T-helper 17 cell (primary cell): Measurements from ENCODE around the gene SGK1. TPM values are rescaled to one million over a fixed set of nuclear protein-coding genes. Genes with fewer than 3 reads are reported as not detected.
A peak's percentile ranks its signal among the peaks of the same experiment; 100 is the strongest.
"Not testable (repeated sequence)": the region's sequence is repeated elsewhere in the genome, so short reads cannot be mapped to it uniquely, and the experiment has no call there.

Experiments
- ATAC-seq: fragments of 150-1000 bp; cut with Tn5 transposase; 2 replicates; pipeline ENCODE4 v1.10.0; 2021; ENCODE audit warnings: mild to moderate bottlenecking, moderate library complexity
- DNase-seq, 3 donors: peaks; one replicate each; pipeline versions ENCODE4 v3.0.0 to v3.0.0-alpha.2; 2020 to 2021
- H3K9me3 ChIP-seq: one replicate; pipeline ENCODE4 v1.7.0; 2013; ENCODE audit warnings: low read length, mild to moderate bottlenecking; ENCODE audit not compliant: control insufficient read depth, poor library complexity, severe bottlenecking
- H3K27ac Mint-ChIP-seq: one replicate; pipeline ENCODE4 v1.8.0; 2022; ENCODE audit warnings: mild to moderate bottlenecking, moderate library complexity, mixed read lengths
- H3K27me3 Mint-ChIP-seq: one replicate; pipeline ENCODE4 v1.8.0; 2022; ENCODE audit warnings: mixed read lengths
- H3K36me3 Mint-ChIP-seq: one replicate; pipeline ENCODE4 v1.8.0; 2022; ENCODE audit warnings: low read depth, mixed read lengths
- H3K4me1 Mint-ChIP-seq: one replicate; pipeline ENCODE4 v1.8.0; 2022; ENCODE audit warnings: mild to moderate bottlenecking, mixed read lengths
- H3K4me3 Mint-ChIP-seq: one replicate; pipeline ENCODE4 v1.8.0; 2022; ENCODE audit warnings: mild to moderate bottlenecking, moderate library complexity, mixed read lengths
- total RNA-seq, 4 donors: library from RNA in 2 of 4; stranded (reverse) in 2 of 4; gene quantifications; one replicate each; pipeline ENCODE4 v1.2.3 and lab custom pipeline; 2022 to 2026

SGK1 gene
- total RNA-seq, 2 donors from 2014 or later, result 103 to 132 TPM

DNA sequence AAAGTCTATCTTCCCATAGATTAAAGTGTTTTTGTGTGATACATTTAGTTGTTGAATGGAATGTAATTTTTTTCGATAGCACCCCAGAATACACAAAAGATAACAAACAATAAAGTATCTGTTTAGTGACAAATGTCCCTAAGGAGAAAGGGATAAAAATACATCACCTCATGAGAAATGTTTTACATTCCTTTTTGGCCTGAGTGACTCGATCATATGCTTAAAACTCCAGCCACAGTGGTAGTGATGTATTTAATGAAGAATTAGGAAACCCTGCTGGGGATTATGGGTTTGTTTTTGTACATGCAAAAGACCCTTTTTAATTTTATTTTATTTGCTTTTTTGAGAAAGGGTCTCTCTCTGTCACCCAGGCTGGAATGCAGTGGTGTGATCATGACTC is 4.3 kb upstream of the SGK1 start:
- H3K27ac Mint-ChIP-seq, result no peak overlapping the region
- ATAC-seq (no peak), DNase-seq (no peak)
- H3K36me3 Mint-ChIP-seq, result no peaks in the 10 kb centered on the region
- no peaks in the 10 kb centered on the region for H3K9me3 ChIP-seq
- H3K4me1 Mint-ChIP-seq, result peaks cover 10% of the 10 kb centered on the region
- peaks cover 18% of the 10 kb centered on the region for H3K27me3 Mint-ChIP-seq
- no peak overlapping the region for H3K4me3 Mint-ChIP-seq

DNA sequence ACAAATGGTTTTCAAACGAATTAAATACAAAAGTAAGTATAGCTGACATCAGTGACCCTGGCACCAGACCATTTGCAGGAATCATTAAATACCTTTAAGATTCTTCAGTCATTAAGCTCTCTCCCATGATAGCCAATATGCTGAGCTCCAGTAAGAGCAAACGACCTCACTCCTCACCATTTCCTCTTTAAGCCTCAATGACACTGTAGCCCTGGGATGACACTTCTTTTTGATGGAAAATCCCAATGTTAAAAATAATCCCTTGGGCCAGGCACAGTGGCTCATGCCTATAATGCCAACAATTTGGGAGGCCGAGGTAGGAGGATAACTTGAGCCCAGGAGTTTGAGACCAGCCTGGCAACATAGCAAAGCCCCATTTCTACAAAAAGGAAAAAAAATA is 3.3 kb upstream of the SGK1 start:
- Mint-ChIP-seq H3K36me3 (no peaks in the 10 kb centered on the region), H3K4me1 (peaks cover 10% of the 10 kb centered on the region), H3K27ac (no peak overlapping the region), H3K27me3 (peaks cover 24% of the 10 kb centered on the region), H3K4me3 (no peak overlapping the region)
- H3K9me3 ChIP-seq, result no peaks in the 10 kb centered on the region
- DNase-seq (no peak), ATAC-seq (no peak)

DNA sequence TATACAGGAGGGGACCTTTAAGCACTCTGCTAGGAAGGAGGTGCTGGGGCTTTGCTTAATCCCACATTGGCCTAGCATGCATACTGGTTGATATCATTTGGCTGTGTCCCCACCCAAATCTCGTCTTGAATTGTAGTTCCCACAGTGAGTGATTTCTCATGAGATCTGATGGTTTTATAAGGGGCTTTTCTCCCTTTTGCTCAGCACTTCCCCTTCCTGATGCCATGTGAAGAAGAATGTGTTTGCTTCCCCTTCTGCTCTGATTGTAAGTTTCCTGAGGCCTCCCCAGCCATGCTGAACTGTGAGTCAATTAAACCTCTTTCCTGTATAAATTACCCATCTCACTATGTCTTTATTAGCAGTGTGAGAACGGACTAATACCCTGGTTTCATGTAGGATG is 1.8 kb upstream of the SGK1 start:
- H3K36me3 Mint-ChIP-seq, H3K4me3 Mint-ChIP-seq, H3K9me3 ChIP-seq, DNase-seq, H3K27ac Mint-ChIP-seq, ATAC-seq: not testable (repeated sequence)
- Mint-ChIP-seq H3K27me3 (peaks cover 29% of the 10 kb centered on the region), H3K4me1 (peaks cover 14% of the 10 kb centered on the region)

DNA sequence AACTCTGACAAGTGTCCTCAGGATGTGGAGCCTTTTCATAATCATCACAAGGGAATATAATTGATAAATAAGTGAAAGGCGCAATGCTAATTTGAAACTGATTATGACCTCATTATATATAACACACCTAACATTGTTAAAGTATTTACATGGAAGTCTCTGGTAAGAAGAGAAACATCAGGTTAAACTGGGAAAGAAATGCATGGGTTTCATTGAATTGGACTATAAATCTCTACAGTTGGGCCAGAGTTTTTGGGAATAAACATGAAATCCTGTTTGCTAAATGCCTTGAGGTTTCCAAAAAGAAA is 1.0 kb upstream of the SGK1 start:
- ATAC-seq (no peak), DNase-seq (no peak)
- Mint-ChIP-seq H3K36me3 (no peaks in the 10 kb centered on the region), H3K27ac (no peak overlapping the region), H3K4me1 (peaks cover 14% of the 10 kb centered on the region), H3K27me3 (peaks cover 29% of the 10 kb centered on the region), H3K4me3 (no peak overlapping the region)
- no peaks in the 10 kb centered on the region for H3K9me3 ChIP-seq

DNA sequence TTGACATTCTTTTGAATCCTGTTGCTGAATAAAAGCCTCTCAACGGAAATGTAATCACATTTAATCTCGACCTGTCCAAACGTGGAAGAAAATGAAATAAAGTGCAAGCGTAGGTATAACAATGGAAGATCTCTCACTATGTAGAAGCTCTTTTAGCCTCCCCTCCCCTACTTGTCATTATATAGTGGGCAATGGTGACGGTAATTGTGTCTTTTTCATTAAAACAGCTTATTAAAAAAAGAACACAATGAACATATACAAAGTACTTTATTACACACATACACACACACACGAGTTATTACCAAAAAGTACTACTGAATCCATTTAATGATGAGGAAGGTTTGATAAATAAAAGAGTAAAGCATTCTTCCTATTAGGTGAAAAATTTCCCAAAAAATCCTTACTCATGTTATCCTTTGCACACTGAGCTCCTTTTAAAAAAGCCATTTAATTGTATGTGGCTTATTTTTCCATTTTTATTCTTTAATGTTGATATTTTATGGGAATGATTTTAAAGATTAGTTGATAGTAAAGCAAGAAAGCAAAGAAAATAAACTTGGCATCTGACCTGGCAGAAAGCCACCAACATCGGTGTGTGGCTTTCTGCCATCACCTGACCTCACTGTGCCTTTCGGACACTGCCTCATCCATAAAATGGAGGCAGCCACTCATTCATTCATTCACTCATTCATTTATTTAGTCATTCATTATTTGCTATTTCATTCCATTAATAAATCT is 493 bp upstream of the SGK1 start:
- no peak for ATAC-seq
- DNase-seq, result no peak
- no peaks in the 10 kb centered on the region for H3K9me3 ChIP-seq
- peak overlapping the region; percentile 41 for H3K27ac Mint-ChIP-seq
- H3K27me3 Mint-ChIP-seq, result peaks cover 29% of the 10 kb centered on the region
- H3K4me1 Mint-ChIP-seq, result peaks cover 14% of the 10 kb centered on the region
- H3K36me3 Mint-ChIP-seq, result no peaks in the 10 kb centered on the region
- H3K4me3 Mint-ChIP-seq, result peak overlapping the region; percentile 95

DNA sequence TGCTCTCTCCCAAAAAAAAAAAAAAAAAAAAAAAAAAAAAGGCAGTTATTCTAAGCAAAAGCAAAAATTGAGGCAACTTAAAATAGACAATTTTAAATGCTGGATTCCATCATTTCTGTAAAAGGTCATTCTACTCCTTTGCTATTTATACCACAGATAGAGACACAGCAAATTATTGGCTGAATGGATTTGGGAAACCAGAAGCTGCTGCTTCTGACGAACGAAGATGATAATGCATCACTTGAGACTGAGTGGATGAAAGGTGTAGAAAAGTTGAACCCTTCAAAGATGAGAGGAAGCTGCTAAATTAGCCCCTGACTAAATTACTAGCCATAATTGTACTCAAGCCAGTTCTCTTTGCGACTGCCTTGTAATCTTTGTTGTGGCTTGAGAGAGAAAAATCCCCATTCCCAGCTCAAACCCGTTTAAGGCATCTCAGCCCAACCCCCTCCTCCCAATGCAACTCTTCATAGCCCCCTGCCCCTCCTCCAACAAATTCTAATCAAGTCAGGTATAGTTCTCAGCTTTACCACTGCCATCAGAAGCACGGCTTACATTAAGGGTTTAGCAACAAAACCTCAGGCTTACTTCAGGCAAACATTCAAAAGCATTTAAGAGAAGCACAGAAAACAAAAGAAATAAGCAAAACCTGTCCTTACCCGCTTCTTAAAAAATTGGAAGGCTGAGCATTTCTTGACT is 1.0 kb downstream of the SGK1 start:
- peak overlapping the region; percentile 95 for H3K4me3 Mint-ChIP-seq
- H3K36me3 Mint-ChIP-seq, result no peaks in the 10 kb centered on the region
- H3K4me1 Mint-ChIP-seq, result peaks cover 14% of the 10 kb centered on the region
- no peak for ATAC-seq
- H3K27ac Mint-ChIP-seq, result no peak overlapping the region
- peaks cover 29% of the 10 kb centered on the region for H3K27me3 Mint-ChIP-seq
- DNase-seq, result no peak
- no peaks in the 10 kb centered on the region for H3K9me3 ChIP-seq

DNA sequence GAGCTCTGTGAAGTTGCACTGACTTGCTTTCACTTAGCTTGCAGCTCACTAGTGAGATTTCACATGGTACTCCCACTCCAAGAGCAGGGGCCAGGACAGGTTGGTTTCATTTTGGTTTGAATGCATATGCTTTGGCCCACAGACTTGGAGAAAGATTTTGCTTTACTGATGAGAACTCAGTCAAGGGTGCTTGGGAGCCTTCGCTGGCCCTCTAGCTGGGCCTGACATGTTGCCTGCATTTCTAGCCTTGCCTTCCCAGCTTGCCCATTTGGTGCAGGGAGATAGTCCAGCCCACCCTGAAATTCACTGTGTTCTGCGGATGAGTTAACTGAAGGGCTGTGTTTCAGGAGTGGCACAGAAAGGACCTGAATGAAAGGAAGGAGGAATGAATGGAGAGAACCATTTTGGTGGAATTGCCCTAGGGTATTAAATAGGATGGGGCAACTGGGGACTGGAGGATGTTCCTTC is 1.9 kb downstream of the SGK1 start:
- H3K4me3 Mint-ChIP-seq, result no peak overlapping the region
- ATAC-seq (no peak), DNase-seq (no peak)
- H3K9me3 ChIP-seq, result no peaks in the 10 kb centered on the region
- H3K27me3 Mint-ChIP-seq, result peaks cover 29% of the 10 kb centered on the region
- H3K27ac Mint-ChIP-seq, result no peak overlapping the region
- H3K36me3 Mint-ChIP-seq, result no peaks in the 10 kb centered on the region
- peaks cover 14% of the 10 kb centered on the region for H3K4me1 Mint-ChIP-seq

DNA sequence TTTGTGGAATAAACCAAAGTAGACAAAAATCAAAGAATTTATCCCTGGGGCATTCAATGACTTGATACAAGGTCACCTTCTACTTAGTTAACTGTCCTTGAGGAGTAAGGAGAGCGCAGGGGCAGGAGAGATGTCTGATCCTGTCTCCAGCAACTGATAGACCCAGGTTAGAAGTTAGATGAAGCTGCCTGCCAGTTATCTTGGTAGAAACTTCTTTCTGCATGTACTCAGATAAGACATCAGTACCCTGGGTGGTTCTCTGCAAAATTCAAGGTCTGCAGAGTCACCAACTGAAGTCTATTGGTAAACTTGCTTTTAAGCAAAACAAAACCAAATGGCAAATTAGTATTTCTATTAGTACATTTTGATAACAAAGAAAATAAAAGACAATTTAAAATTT is 2.7 kb downstream of the SGK1 start:
- no peaks in the 10 kb centered on the region for H3K36me3 Mint-ChIP-seq
- H3K27me3 Mint-ChIP-seq, result peaks cover 29% of the 10 kb centered on the region
- H3K4me3 Mint-ChIP-seq, result no peak overlapping the region
- H3K27ac Mint-ChIP-seq, result no peak overlapping the region
- DNase-seq, result no peak
- peaks cover 14% of the 10 kb centered on the region for H3K4me1 Mint-ChIP-seq
- no peaks in the 10 kb centered on the region for H3K9me3 ChIP-seq
- no peak for ATAC-seq

DNA sequence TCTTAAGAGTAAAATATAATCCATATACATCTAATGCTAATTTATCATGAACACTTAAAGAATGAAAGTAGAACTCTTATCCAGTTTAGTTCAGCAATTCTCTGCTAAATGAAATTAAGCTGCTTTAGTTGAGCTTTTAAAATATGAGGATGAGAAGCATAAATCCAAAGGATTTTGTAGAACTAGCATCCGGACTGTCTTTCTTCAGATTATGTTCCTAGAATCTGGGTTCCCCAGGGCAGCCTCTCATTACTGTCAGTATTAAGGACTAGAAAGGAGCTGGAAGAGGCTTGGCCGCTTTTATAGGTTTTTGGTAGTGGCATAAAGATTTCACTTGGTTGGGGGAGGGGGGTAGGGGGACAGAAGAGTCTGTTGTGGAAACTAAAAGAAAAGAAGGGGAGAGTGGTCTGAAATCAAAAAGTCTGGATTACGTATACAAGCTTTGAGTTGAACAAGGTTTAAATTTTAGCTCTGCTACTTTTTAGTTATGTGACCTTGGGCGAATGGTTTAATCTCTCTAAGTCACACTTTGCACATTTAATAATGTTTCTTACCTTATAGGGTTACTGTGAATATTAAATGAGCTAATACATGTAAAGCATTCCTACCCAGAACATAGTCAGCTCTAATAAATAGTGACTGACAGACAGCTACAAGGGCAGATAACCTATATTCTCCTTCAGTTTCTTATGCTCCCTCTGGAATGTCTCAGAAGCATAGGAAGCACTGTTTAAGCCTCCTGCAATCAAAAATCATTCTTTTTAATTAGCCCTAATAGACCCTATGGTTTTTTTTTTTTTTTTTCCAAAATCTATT is 3.7 kb downstream of the SGK1 start:
- Mint-ChIP-seq H3K36me3 (no peaks in the 10 kb centered on the region), H3K4me3 (no peak overlapping the region), H3K27ac (no peak overlapping the region), H3K4me1 (peaks cover 14% of the 10 kb centered on the region), H3K27me3 (peaks cover 29% of the 10 kb centered on the region)
- no peaks in the 10 kb centered on the region for H3K9me3 ChIP-seq
- ATAC-seq (no peak), DNase-seq (no peak)

DNA sequence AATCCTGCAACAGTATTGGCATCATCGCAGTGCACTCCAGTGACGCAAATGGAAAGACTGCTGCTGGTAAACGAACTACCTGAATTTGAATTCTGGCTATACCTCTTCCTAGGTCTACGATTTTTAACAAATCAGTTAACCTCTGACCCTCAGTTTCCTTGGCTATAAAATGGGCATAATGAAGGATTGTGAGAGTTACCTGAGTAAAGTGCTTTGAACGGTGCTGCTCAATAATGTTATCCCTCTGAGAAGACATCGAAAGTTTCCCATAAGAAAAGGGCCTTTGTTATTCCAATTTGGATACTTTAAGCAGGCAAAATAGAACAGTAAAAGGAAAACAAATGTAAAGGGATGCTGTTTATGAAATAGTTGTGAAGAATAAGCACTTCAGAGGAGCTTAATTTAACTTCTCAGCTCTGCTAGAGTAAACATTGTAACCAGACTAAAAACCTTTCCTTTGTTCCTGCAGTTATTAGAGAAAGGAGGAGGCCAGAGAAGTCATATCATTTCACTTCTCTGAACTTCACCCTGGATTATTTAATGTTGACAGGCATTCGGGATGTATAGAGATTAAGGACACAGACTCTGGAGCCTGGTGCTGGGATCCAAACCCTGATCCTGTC is 5.8 kb downstream of the SGK1 start:
- no peaks in the 10 kb centered on the region for H3K9me3 ChIP-seq
- Mint-ChIP-seq H3K27me3 (peaks cover 10% of the 10 kb centered on the region), H3K36me3 (no peaks in the 10 kb centered on the region), H3K4me1 (peaks cover 7% of the 10 kb centered on the region), H3K27ac (no peak overlapping the region), H3K4me3 (no peak overlapping the region)
- ATAC-seq, result no peak
- DNase-seq, result no peak

DNA sequence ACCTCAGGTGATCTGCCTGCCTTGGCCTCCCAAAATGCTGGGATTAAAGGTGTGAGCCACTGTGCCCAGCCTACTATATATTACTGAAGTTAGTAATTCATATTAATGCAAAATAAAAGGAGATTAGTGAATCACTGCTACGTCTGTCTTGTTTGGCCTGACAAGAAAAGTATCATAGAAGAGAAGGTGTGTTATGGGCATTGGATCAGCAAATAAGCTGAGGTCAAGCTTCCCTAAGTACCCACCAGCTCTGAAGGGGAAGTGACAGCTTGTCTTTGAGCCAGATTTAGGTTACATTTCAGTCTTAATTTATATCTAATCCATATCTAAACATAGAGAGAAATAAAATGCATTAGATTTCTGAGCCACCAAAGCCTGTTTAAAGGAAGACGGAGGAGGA is 7.1 kb downstream of the SGK1 start:
- no peak for ATAC-seq
- Mint-ChIP-seq H3K27ac (no peak overlapping the region), H3K27me3 (peaks cover 1% of the 10 kb centered on the region), H3K4me1 (peaks cover 7% of the 10 kb centered on the region), H3K4me3 (no peak overlapping the region), H3K36me3 (no peaks in the 10 kb centered on the region)
- no peaks in the 10 kb centered on the region for H3K9me3 ChIP-seq
- DNase-seq, result no peak

DNA sequence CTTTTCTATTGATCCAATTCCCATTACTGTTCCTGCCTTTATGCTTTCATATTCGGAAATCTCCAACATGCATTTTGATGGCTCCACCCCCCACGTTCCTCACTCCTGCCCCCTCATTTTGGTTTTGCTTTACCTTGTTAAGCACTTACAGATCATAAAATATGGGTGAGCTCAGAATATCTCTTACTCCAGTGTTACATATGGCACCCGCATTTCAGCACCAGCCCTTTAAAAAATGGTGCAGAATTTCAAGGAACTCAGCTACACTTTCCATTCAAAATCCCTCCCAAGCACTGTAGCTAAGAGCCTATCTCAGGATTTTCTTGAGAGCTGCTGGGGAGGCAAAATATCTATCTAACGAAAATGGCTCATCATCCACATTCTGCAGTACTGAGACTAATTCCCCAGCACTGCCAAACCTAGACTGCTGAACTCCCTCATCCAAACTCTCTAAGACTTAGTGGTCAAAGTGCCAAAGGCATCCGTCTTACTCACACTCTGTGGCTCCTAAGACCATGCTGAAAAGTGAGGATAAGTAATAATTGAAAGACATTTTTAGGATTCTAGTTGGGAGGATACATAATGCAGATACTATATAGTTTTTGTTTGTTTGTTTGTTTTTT is 7.8 kb downstream of the SGK1 start:
- no peaks in the 10 kb centered on the region for H3K27me3 Mint-ChIP-seq
- no peak for DNase-seq
- H3K9me3 ChIP-seq, result no peaks in the 10 kb centered on the region
- H3K4me1 Mint-ChIP-seq, result peaks cover 7% of the 10 kb centered on the region
- no peak for ATAC-seq
- H3K36me3 Mint-ChIP-seq, result no peaks in the 10 kb centered on the region
- H3K4me3 Mint-ChIP-seq, result no peak overlapping the region
- no peak overlapping the region for H3K27ac Mint-ChIP-seq

DNA sequence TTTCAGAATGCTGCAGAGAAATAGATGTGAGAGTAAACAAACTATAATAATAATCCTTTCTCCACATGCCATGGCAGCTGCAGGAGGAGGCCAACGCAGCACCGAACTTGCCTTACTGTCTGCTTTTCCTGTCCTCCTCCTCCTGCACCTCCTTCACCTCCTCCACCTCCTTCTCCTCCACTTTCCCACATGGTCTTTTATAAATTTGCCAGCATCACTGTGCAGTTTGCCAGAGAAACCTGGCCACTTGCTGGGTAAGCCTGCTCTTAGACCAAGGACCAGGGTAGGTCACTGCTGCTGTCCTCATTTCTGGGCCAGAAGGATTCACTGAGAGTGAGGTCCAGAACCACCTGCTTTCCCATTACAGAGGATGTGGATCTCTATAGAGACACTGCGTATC is 8.7 kb downstream of the SGK1 start:
- Mint-ChIP-seq H3K27me3 (no peaks in the 10 kb centered on the region), H3K27ac (no peak overlapping the region), H3K36me3 (peaks cover 2% of the 10 kb centered on the region), H3K4me1 (peaks cover 7% of the 10 kb centered on the region), H3K4me3 (no peak overlapping the region)
- H3K9me3 ChIP-seq, result no peaks in the 10 kb centered on the region
- no peak for DNase-seq
- ATAC-seq, result no peak
